ENCODE results near the gene C10orf120.

- TF ChIP-seq CTCF (IDR thresholded peaks at IDR 0.05), result no peak
- no peak for TF ChIP-seq POLR2A (IDR thresholded peaks at IDR 0.05)
Observed at GRCh38 chr10:122715576-122715975, 15.9 kb upstream of the C10orf120 start.
